Measurements from ENCODE around the gene ASIC3. TPM values are rescaled to one million over a fixed set of nuclear protein-coding genes. Genes with fewer than 3 reads are reported as not detected.

The ASIC3 gene
- total and polyA plus RNA-seq, 3 donors from 2014 or later: 20.8 to 37.9 (median 27.5) TPM

DNA sequence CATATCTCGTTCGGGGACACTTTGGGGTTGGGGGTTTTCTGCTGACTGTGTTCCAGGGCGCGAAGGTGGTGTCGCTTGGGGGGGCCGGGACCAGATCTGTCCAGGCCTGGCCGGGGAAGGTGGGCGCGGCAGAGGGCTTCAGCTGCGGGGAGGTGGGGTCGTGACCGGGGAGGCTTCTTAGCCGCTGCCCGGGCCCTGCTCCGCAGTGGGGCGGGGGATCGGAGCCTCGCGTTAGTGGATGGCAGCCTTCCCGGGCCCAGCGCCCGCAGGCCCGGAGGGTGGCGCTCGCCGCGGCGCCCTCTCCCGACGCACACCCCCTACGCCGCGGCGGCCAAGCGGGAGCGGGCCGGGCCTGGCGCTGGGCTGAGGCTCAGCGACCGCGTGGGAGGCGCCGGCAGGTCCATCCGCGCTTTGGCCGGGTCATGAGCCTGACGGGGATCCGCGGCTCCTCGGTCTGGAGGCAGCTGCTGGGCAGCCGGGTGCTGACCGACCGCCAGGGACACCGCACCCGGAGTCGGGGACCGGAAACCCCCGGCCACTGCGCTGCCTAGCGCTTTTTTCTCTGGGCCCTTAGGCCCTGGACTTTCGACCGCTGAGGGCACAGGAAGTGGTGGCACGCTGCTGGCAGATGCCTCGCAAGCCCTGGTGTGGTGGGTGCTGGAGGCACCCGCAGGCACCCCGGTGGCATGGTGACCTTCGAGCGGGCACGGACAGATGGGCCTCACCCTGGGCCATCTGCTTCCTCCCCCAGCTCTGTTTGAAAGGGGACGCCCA lies 39.1 kb downstream of the ASIC3 start:
- H3K27ac ChIP-seq: peak overlapping the region; percentile 81 to 84
- peak overlapping the region; percentile 48 to 80 for H3K4me3 ChIP-seq
- TF ChIP-seq, protein P1, sequence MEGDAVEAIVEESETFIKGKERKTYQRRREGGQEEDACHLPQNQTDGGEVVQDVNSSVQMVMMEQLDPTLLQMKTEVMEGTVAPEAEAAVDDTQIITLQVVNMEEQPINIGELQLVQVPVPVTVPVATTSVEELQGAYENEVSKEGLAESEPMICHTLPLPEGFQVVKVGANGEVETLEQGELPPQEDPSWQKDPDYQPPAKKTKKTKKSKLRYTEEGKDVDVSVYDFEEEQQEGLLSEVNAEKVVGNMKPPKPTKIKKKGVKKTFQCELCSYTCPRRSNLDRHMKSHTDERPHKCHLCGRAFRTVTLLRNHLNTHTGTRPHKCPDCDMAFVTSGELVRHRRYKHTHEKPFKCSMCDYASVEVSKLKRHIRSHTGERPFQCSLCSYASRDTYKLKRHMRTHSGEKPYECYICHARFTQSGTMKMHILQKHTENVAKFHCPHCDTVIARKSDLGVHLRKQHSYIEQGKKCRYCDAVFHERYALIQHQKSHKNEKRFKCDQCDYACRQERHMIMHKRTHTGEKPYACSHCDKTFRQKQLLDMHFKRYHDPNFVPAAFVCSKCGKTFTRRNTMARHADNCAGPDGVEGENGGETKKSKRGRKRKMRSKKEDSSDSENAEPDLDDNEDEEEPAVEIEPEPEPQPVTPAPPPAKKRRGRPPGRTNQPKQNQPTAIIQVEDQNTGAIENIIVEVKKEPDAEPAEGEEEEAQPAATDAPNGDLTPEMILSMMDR (IDR thresholded peaks at IDR 0.05): peak in 1 of 3 experiments; percentile 11
- TF ChIP-seq POLR2A (IDR thresholded peaks at IDR 0.05): no peak
- H3K36me3 ChIP-seq (ENCODE audit: low read depth, missing control alignments): no peaks in the 10 kb centered on the region
- DNase-seq: peak; percentile 51
- 3 to 24% methylated on average over 6 to 53 of the region's 70 CpGs for WGBS, 2 donors
- no peaks in the 10 kb centered on the region for H3K9me3 ChIP-seq
- no peaks in the 10 kb centered on the region for H3K27me3 ChIP-seq
- H3K4me1 ChIP-seq: peaks cover 37% of the 10 kb centered on the region
- intact Hi-C loops (cut with DNase I; ENCODE audit: low total_unique reads): no loop called here

DNA sequence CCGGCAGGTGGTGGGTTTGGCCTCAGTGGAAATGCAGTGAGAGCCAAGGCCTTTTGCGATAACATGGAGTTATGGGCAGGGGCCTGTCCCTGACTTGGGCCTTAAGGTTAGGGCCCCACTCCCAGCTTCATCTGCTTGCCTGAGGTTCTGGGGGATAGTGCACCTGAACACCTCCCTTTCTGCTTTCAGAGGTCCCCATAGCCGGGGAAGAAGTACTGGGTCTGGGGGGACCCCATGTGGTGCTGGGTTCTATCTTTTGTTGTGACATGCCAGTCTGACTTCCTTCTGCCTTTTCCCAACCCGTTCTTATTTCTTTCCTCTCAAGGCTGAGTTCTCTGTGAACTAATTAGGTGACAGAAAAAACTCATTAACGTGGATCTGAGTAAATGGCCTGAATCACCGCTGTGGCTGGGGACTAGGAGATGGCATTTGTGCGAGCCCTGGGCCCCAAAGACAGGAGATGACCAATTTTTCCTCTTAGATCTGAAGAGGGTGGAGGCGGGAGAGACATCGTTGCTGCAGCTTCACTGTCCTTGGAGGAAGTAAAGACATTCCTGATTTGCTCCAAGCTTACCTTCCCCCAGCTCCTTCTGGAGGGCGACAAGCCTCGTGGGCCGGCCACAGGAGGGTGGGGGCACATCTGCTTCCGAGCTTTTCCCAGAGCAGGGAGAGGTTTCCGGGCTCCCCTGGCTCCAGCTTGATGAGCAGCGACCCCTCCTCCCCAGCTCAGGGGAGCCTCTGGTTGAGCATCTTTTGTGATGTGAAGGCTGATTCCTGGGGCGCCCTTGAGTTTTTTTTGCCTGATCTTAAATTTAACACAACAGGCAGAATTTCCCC lies 39.9 kb downstream of the ASIC3 start:
- intact Hi-C loops (cut with DNase I; ENCODE audit: low total_unique reads): no loop called here
- no peak for DNase-seq

DNA sequence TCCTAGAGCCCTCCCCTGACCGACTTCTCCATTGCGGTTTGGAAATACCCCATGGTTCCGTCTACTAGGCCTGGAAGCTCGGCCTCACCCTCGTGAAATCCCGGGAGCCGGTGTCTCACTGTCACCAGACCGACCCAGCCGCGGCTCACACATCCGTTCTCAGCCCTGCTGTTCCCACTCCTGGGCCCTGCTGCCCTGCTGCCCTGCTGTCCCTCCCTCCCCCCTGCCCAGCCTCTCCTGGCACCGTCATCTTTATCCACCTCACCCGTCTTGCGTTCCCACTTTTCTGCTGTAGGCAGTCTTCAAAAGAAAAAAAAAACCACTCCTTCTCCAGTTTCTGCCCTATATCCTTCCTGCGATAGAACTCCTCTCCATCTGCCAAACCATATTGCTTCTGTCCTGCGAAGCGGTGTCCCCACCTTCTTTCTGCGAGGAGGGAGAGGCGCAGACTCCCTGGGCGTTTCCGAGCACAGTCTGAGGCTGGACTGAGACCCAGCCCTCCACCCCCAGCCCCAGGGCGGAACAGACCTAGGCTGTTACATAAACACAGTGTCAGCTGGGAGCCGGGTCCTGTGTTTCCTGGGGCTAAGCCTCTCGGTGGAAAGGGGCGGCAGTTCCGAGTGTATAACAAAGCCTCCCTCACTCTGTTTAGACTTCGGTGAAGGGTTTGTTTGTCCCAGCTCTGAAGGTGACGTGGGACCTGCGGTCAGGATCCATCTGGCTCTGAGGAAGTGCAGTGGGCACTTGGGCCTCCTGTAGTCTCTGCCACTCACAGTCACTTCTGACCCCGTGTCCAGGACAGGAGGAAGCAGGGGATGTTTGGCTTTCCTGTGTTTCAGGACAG lies 40.7 kb downstream of the ASIC3 start:
- Histone ChIP-seq H3K4me1 (peaks cover 32% of the 10 kb centered on the region), H3K4me3 (no peak overlapping the region), H3K27ac (peak overlapping the region; percentile 70 to 84), H3K36me3 (ENCODE audit: low read depth, missing control alignments) (no peaks in the 10 kb centered on the region), H3K27me3 (no peaks in the 10 kb centered on the region), H3K9me3 (no peaks in the 10 kb centered on the region)
- intact Hi-C loops (cut with DNase I; ENCODE audit: low total_unique reads): no loop called here
- WGBS, 2 donors: 30 to 48% methylated on average over 30 of the region's 30 CpGs
- peak; percentile 73 for DNase-seq
- TF ChIP-seq POLR2A (IDR thresholded peaks at IDR 0.05): no peak
- TF ChIP-seq, protein P1 (IDR thresholded peaks at IDR 0.05): no peak

More for the DNA sequence above, 39.9 kb downstream of the ASIC3 start:
- TF ChIP-seq POLR2A (IDR thresholded peaks at IDR 0.05): no peak
- TF ChIP-seq, protein P1 (IDR thresholded peaks at IDR 0.05): no peak
- Histone ChIP-seq H3K4me1 (peaks cover 32% of the 10 kb centered on the region), H3K4me3 (peak overlapping the region; percentile 48 to 80), H3K27me3 (no peaks in the 10 kb centered on the region), H3K9me3 (no peaks in the 10 kb centered on the region), H3K27ac (peak overlapping the region; percentile 70 to 84), H3K36me3 (ENCODE audit: low read depth, missing control alignments) (no peaks in the 10 kb centered on the region)
- whole genome bisulfite sequencing, 2 donors: 25 to 26% methylated on average over 15 to 16 of the region's 16 CpGs

DNA sequence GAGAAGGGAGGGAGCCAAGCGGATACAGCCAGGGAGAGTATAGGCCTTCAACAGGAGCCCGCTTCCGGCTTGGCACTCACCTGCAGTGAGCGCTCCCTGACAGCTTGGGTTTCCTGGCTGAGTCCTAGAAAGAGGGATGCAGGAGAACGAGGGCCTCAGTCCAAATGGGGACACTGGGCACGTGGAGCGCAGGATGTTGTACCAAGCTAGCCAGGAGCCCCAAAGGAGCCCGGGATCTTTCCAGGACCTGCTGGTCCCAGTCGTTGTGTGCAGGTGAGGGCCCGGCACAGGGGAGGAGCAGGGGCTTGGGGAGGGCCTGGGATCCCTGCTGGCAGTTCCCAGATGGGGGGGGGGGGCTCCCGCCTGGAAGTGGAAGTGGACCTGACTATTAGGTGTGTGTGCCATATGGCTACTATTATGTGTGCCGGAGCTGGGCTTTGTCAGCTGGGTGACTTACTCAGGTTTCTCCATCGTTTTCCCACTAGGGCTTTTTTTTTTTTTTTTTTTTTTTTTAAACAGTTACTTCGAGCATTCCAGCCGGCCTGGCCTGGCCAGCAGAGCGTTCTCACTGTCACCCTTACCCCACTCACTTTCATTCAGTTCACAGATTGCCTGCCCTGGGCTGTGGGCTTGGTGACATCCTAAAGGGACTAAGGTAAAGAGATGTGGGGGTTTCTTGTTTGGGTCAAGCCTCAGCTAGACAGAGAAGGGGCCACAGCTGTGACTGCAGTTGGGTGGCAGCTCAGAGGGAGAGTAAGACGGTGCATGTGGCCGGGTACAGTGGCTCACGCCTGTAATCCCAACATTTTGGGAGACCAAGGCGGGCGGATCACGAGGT lies 41.8 kb downstream of the ASIC3 start:
- no peaks in the 10 kb centered on the region for H3K27me3 ChIP-seq
- intact Hi-C loops (cut with DNase I; ENCODE audit: low total_unique reads): no loop called here
- no peak overlapping the region for H3K4me3 ChIP-seq
- H3K4me1 ChIP-seq: peaks cover 32% of the 10 kb centered on the region
- no peaks in the 10 kb centered on the region for H3K36me3 ChIP-seq (ENCODE audit: low read depth, missing control alignments)
- H3K27ac ChIP-seq: peak overlapping the region; percentile 70 to 84
- WGBS, 2 donors: 70 to 75% methylated on average over 19 to 22 of the region's 22 CpGs
- DNase-seq: no peak
- TF ChIP-seq, protein P1 (IDR thresholded peaks at IDR 0.05): no peak
- no peak for TF ChIP-seq POLR2A (IDR thresholded peaks at IDR 0.05)
- no peaks in the 10 kb centered on the region for H3K9me3 ChIP-seq
